ENCODE data around the gene DDX28.
"Not testable (repeated sequence)": the region's sequence is repeated elsewhere in the genome, so short reads cannot be mapped to it uniquely, and the experiment has no call there.

DDX28 gene

DNA sequence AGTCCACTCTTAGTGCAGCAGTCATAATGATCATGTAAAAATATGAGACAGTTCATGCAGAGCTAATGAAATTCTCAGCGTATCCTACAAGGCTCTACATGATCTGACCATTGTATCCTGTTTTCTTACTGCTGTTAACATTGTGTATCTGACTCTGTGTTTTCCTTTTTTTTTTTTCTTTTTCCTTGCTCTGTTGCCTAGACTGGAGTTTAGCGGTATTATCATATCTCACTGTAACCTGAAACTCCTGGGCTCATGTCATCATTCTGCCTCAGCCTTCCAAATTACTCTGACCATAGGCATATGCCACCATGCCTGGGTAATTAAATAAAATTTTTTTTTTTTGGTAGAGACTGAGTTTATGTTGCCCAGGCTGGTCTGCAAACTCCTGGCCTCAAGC, 12.2 kb upstream of the DDX28 start:
- Histone ChIP-seq H3K27ac (no peak overlapping the region), H3K36me3 (peaks cover 4% of the 10 kb centered on the region)

GRCh38 chr16:68033101-68033500, 10.1 kb upstream of the DDX28 start:
- H3K27ac ChIP-seq = no peak overlapping the region
- DNase-seq = no peak
- H3K36me3 ChIP-seq = 0 out of 2 replicates have a peak, but pooled peaks cover 9% of the 10 kb centered on the region
- no peak overlapping the region for H3K4me3 ChIP-seq (ENCODE audit: low read depth, low read length)
- H3K27me3 ChIP-seq (ENCODE audit: insufficient read depth, low read depth, severe bottlenecking) = no peaks in the 10 kb centered on the region
- no peaks in the 10 kb centered on the region for H3K9me3 ChIP-seq (ENCODE audit: severe bottlenecking)
- no peak for TF ChIP-seq CTCF (IDR thresholded peaks at IDR 0.05; ENCODE audit: low read depth, low read length)

More for the DNA sequence above, 12.2 kb upstream of the DDX28 start:
- Histone ChIP-seq H3K9me3 (ENCODE audit: severe bottlenecking) (no peaks in the 10 kb centered on the region), H3K27me3 (ENCODE audit: insufficient read depth, low read depth, severe bottlenecking) (no peaks in the 10 kb centered on the region), H3K4me3 (ENCODE audit: low read depth, low read length) (no peak overlapping the region)
- TF ChIP-seq CTCF (IDR thresholded peaks at IDR 0.05; ENCODE audit: low read depth, low read length) = no peak
- DNase-seq = no peak

GRCh38 chr16:68031951-68032350, 8.9 kb upstream of the DDX28 start:
- no peaks in the 10 kb centered on the region for H3K27me3 ChIP-seq (ENCODE audit: insufficient read depth, low read depth, severe bottlenecking)
- peak overlapping the region; percentile 35 for H3K27ac ChIP-seq
- H3K4me3 ChIP-seq (ENCODE audit: low read depth, low read length) = no peak overlapping the region
- no peak for TF ChIP-seq CTCF (IDR thresholded peaks at IDR 0.05; ENCODE audit: low read depth, low read length)
- no peak for DNase-seq
- H3K9me3 ChIP-seq (ENCODE audit: severe bottlenecking) = no peaks in the 10 kb centered on the region
- H3K36me3 ChIP-seq = peaks cover 20% of the 10 kb centered on the region

DNA sequence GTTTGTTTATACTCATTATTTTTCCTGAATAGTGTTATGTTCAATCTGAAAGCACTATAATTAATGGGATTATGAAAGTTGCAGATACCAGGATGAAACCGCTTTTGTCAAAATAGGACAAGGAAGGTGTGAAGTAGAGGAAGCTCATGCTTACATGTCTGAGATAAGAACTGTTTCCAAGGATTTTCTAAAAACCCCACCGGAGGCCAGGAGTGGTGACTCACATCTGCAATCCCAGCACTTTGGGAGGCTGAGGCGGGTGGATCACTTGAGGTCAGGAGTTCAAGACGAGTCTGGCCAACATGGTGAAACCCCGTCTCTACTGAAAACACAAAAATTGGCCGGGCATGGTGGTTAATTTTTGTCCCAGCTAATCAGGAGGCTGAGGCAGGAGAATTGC, 7.1 kb upstream of the DDX28 start:
- not testable (repeated sequence) for H3K4me3 ChIP-seq (ENCODE audit: low read depth, low read length); DNase-seq; H3K27me3 ChIP-seq (ENCODE audit: insufficient read depth, low read depth, severe bottlenecking); H3K9me3 ChIP-seq (ENCODE audit: severe bottlenecking); H3K27ac ChIP-seq
- H3K36me3 ChIP-seq = peaks cover 32% of the 10 kb centered on the region

DNA sequence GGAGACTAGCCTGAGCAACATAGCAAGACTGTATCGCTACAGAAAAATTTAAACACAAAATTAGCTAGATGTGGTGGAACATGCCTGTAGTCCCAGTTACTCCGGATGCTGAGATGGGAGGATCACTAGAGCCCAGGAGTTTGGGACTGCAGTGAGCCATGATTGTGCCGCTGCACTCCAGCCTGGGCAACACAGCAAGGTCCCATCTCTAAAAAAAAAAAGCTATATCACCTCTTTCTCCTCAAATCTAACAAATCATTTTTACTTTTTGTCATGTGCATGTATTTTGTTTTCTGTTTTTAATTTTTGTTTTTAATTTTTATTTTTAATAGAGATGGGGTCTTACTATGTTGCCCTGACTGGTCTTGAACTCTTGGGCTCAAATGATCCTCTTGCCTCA, 6.0 kb upstream of the DDX28 start:
- H3K4me3 ChIP-seq (ENCODE audit: low read depth, low read length) = no peak overlapping the region
- no peaks in the 10 kb centered on the region for H3K9me3 ChIP-seq (ENCODE audit: severe bottlenecking)
- H3K27ac ChIP-seq = no peak overlapping the region
- no peak for DNase-seq
- H3K27me3 ChIP-seq (ENCODE audit: insufficient read depth, low read depth, severe bottlenecking) = no peaks in the 10 kb centered on the region
- TF ChIP-seq CTCF (IDR thresholded peaks at IDR 0.05; ENCODE audit: low read depth, low read length) = no peak
- peaks cover 32% of the 10 kb centered on the region for H3K36me3 ChIP-seq

GRCh38 chr16:68022278-68022727, 729 bp downstream of the DDX28 start:
- Histone ChIP-seq H3K9me3 (ENCODE audit: severe bottlenecking) (no peaks in the 10 kb centered on the region), H3K27ac (peak overlapping the region; percentile 90), H3K36me3 (peaks cover 36% of the 10 kb centered on the region), H3K4me3 (ENCODE audit: low read depth, low read length) (peak overlapping the region; percentile 60), H3K27me3 (ENCODE audit: insufficient read depth, low read depth, severe bottlenecking) (no peaks in the 10 kb centered on the region)
- DNase-seq = no peak
- TF ChIP-seq CTCF (IDR thresholded peaks at IDR 0.05; ENCODE audit: low read depth, low read length) = no peak

Measured in WERI-Rb-1 (cell line).